GM18951 (cell line): Measurements from ENCODE around the gene WASHC4.
"Not testable (repeated sequence)": the region's sequence is repeated elsewhere in the genome, so short reads cannot be mapped to it uniquely, and the experiment has no call there.

Experiments
- POLR2A ChIP-seq: IDR thresholded peaks from 4 replicates; pipeline ENCODE4 v1.6.1; 2011; ENCODE audit warnings: mild to moderate bottlenecking; ENCODE audit not compliant: insufficient read length, insufficient read depth; ENCODE audit errors: extremely low read depth
- in situ Hi-C: fragments of 300-500 bp; cut with MboI; formaldehyde crosslinking; loops from one replicate; pipeline ENCODE4 v1.12.0; 2022; ENCODE audit warnings: low sequenced_read_pairs, mixed read lengths, inconsistent platforms; ENCODE audit not compliant: unreplicated experiment

WASHC4 gene

DNA sequence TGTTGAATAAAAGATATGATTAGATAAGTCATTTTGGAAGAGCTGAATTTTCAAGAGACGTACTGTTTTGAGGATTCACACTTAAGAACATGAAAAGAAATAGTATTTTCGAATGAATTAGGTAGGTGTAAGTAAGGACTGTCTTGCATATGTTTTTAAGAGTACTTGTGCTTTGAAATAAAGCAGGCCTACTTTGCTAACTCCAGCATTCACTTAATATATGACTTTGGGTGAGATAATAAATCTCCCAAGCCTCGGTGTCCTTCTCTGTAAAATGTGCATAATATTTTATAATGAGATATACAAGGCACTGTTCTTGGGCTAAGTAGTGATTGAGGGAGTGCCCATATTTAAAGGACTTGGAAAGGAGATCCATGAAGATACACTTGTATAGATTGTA, 54.6 kb downstream of the WASHC4 start:
- no peak for TF ChIP-seq POLR2A
- in situ Hi-C loops: no loop called here

GRCh38 chr12:105164068-105164467, 56.5 kb downstream of the WASHC4 start:
- in situ Hi-C loops: no loop called here
- no peak for TF ChIP-seq POLR2A

DNA sequence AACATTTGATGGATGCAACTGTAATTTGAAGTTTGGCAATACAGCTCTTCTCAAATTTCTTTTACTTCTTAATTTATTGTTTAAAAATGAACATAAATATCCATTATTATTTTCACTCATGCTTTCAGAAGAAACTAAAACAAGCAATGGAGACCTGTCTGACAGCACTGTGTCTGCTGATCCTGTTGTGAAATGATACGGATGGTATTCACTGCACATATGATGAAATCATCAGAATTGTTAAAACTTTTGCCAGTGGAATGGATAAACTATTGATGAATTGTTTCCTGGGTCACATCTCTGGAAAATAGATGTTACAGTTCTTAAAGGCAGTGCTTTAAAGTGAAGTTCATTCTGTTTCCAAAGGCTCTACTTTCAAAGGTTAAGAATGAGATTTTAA, 59.2 kb downstream of the WASHC4 start:
- no peak for TF ChIP-seq POLR2A
- in situ Hi-C loops: no loop called here

GRCh38 chr12:105167346-105167745, 59.8 kb downstream of the WASHC4 start:
- no peak for TF ChIP-seq POLR2A
- in situ Hi-C loops: no loop called here

- in situ Hi-C loops: no loop called here
Observed at GRCh38 chr12:105168006-105168405, 60.5 kb downstream of the WASHC4 start.

GRCh38 chr12:105170139-105170538, 62.6 kb downstream of the WASHC4 start:
- in situ Hi-C loops: no loop called here
- no peak for TF ChIP-seq POLR2A

More at GRCh38 chr12:105168006-105168405, 60.5 kb downstream of the WASHC4 start:
- no peak for TF ChIP-seq POLR2A

DNA sequence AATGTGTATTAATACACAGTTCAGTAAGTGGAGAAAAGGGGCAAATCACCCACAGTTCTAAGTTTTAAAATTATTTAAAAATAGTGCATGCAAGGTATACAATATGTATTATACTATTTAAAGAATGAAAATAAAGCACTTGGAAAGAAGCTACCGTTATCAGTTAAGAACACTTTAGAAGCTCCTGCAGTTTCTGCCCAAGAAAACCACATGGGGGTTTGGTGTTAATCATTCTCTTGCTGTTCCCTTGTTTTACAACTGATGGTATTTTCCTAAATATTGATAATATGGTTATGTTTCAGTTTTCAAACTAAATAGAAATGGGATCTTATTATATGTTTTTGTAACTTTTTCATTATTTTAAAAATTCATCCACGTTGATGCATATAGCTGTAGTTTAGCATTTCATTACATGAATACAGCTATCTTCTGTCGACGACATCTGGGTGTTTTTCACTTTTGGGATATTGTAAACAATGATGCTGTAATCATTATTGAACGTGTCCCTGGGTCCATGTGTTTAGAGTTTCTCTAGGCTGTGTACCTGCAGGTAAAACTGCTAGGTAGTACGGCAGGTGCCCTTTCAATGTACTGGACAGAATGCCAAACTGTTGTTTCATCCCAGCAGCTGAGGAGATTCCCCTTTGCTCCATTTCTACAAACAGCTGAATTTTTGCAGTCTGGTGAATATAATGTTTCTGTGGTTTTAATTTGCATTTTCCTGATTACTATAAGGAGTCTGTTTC, 64.3 kb downstream of the WASHC4 start:
- TF ChIP-seq POLR2A: no peak
- in situ Hi-C loops: no loop called here

DNA sequence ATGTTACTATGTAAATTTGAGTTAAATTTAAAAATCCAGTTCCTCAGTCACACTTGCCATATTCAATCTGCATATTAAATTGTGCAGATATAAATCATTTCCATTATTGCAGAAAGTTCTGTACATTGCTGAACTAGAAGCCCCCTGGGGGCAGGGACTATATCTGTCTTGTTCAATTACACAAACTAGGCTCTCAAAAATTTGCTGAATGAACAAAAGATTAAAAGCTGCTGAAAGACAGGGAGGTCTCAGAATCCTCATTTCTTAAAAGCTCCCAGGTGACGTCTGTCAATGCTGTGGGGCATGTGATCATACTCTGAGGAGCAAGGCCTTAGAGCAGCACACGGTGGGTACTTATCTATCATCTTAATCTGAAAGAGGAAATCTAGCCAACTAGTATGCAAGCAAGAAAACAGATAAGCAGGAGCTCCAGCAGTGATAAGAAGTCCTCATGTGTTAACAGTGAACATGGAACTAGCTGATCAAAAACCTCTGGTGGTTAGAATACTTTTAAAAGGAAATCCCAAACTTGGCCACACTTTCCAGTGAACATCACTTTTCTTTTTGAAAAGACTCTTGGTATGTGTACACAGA, 68.0 kb downstream of the WASHC4 start:
- no peak for TF ChIP-seq POLR2A
- in situ Hi-C loops: no loop called here

DNA sequence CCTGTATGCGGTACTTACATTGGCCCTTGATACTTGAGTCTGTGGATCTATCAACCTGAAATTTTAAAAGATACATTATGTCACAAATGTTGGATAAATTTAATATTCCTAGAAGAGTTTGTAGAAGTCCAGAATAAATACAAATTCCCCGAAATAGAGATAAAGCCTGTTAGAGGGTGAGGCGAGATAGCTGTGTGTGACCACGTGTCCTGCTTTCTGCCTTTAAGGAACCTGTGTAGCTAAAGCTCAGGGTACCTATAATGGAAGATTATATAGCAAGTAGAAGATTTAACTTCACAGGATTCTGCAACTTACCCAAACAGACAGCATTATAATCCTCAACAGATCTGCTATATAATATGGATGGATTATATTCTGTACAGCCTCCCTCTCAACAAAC, 69.7 kb downstream of the WASHC4 start:
- in situ Hi-C loops: no loop called here
- no peak for TF ChIP-seq POLR2A

- in situ Hi-C loops: not testable (repeated sequence)
Observed at GRCh38 chr12:105179114-105179513, 71.6 kb downstream of the WASHC4 start.

- in situ Hi-C loops: not testable (repeated sequence)
Observed at GRCh38 chr12:105183406-105183805, 75.9 kb downstream of the WASHC4 start.

- in situ Hi-C loops: not testable (repeated sequence)
Observed at GRCh38 chr12:105183976-105184375, 76.4 kb downstream of the WASHC4 start.

GRCh38 chr12:105189293-105189692, 81.8 kb downstream of the WASHC4 start:
- in situ Hi-C loops: no loop called here
- no peak for TF ChIP-seq POLR2A

GRCh38 chr12:105190530-105190929, 83.0 kb downstream of the WASHC4 start:
- TF ChIP-seq POLR2A: no peak
- in situ Hi-C loops: no loop called here
